Jurkat, Clone E6-1 (cell line): ENCODE data around the gene GPRC6A.

ENCODE experiments used
- DNase-seq: peaks from one replicate; pipeline ENCODE4 v3.0.0-alpha.2; 2011; ENCODE audit warnings: low read depth, low spot score
- H3K4me3 ChIP-seq: 2 replicates; pipeline ENCODE4 v1.5.1; 2011; ENCODE audit warnings: mild to moderate bottlenecking, low read length, control low read depth, moderate library complexity

GPRC6A gene

GRCh38 chr6:116799945-116800344 is 28.9 kb downstream of the GPRC6A start:
- no peak overlapping the region for H3K4me3 ChIP-seq
- no peak for DNase-seq

DNA sequence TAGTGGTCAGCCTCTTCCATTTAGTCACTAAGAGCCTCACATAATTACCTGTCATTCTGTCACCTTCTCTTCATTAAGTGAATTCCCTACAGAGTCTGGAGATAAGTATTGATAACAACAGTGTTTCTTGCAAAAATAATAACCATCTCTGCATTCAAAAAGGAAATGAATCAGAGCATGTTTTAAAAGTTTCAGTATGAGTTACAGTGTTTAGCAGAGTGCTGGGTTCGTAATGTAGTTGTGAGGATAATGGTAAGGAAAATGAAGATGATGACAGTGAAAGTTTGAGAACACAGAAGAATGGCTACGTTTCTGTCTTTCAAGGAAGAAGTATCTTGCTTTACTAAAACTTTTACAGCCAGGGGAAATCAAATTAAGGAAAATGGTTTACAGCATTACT is 31.3 kb downstream of the GPRC6A start:
- DNase-seq = no peak
- H3K4me3 ChIP-seq = no peak overlapping the region

GRCh38 chr6:116793224-116793623 is 35.7 kb downstream of the GPRC6A start:
- H3K4me3 ChIP-seq = no peak overlapping the region
- no peak for DNase-seq

DNA sequence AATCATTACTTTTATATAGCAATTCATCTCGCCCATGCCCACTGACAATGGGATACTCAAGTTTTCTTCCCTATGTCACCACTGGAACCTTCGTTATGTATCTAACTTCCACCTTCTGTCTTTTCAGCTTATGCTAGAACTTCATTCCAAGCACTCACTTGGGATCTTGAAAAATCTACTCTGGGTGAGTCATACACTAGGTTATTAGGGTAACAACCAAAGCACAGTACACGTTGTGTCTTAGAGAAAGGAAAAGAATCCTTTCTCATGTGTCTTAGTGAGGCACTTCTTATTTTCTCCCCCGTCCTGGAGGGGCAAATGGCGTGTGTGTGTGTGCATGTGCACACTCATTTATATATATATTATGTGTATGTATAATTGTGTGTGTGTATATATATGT is 45.0 kb downstream of the GPRC6A start:
- DNase-seq = no peak
- no peak overlapping the region for H3K4me3 ChIP-seq

- peak; percentile 22 for DNase-seq
- H3K4me3 ChIP-seq = no peak overlapping the region
These were observed 49.2 kb downstream of the GPRC6A start for GRCh38 chr6:116779573-116780164.

GRCh38 chr6:116773886-116774285 is 55.0 kb downstream of the GPRC6A start:
- DNase-seq = no peak
- H3K4me3 ChIP-seq = no peak overlapping the region

- no peak overlapping the region for H3K4me3 ChIP-seq
These were observed 56.4 kb downstream of the GPRC6A start for GRCh38 chr6:116772450-116772849.

DNA sequence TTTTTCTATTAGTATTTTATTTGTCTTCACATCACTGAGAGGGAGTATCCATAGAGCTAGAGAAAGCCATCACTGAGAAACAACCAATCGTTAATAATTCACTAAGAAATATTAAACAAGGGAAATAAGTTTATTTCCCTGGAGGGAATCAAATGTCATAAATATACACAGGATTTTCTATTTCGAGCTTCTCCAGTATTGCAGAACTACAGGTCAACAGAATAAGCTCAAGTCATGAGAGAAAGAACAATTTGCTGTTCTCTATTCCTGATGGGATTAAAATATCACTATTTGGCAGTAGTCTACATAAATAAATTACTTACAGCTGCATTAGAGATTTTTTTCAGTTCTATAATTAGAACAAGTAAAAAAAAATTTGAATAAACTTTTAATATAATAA is 61.2 kb downstream of the GPRC6A start:
- no peak for DNase-seq
- no peak overlapping the region for H3K4me3 ChIP-seq

More at GRCh38 chr6:116772450-116772849, 56.4 kb downstream of the GPRC6A start:
- DNase-seq = no peak

DNA sequence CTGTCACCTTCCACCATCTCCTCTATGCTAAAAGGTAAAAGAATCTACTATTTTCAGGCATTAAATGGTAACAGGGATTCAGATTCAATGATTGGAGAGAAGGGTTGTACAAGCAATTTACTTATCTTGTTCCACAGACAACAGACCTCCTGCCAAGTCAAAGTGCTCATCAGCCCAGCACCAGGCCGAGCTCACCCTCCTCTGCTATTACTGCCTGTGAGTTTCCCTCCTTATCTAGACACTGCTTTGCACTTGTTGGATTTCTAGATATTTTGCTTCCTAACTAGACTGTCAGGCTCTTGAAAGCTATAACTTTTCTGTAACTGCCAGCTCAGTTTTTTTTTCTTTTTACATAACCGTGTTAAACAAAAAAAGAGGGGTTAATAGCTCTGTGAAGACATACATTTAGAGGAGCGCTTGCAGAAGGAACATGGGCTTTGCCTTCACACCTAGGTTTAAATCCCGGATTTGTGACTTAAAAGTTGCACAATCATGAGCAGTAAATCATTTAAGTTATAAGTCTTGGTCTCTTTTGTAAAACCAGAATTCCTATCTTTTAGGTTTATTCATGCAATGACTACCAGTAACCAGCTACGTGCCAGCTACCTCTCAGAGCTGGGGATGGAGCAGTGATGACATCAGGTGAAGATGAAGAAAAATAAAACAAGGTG is 62.2 kb downstream of the GPRC6A start:
- no peak overlapping the region for H3K4me3 ChIP-seq
- DNase-seq = no peak

DNA sequence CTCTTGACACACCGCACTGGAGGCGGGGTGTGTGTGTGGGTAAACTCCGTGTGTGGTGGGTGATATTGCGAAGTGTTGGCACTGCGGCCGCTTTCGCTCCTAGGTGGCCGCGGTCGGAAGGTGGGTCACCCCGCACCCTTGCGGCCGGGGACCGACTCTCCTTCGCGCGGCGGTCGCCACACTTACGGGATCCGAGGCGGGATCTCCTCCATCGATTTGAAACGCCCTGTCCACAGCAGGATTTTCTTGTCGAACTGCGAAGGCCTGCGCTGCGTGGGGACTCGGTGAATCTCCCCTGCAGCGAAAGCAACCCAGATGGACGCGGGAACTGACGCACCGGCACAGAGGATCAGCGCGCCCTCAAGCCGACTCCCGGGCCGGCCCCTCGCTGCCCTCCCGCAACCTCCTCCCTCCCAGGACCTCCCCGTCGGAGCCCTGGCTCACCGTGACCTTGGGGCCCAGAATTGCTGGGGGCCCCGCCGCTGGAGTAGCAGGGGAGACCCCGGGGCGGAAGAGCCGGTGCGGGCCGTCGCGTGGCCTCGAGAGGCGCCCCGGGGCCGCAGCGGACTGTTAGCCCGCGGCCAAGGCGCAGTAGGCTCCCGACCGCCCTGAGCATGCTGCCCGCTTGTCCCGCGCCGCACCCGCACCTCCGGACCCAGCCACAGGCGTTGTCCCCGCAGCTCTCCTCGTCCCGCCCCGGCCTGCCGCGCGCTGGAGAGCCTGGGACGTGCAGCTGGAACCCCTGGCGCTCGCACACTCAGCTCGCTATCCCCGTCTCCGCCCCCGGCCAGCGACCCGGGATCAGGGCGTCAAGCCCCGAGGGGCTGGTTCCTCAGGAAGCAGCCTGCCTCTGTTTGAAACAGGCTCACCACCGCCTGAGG is 63.7 kb downstream of the GPRC6A start, which contains the start of gene FAM162B:
FAM162B (minus strand) TSS at position 759 of the 881 bp plus-strand sequence; CDS start at position 616, 143 bp downstream.
- DNase-seq = no peak
- no peak within 1 kb of the TSS for H3K4me3 ChIP-seq

DNA sequence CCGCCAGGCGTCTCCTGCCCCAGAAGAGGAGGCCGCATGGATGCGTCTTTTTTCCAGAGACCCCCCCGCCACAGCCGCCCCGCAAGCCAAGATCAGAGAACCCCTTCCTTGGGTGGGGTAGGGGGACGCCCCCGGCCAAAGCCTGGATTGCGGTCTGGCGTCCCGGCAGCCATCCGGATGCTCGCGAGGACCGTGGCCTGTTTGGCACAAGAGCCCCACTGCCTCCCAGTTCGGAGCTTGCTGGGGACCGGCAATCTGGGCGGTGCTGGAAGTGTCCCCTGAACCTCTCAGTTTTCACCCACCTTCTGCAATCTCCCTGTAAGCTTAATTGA is 64.3 kb downstream of the GPRC6A start:
- no peak for DNase-seq
- H3K4me3 ChIP-seq = no peak overlapping the region

DNA sequence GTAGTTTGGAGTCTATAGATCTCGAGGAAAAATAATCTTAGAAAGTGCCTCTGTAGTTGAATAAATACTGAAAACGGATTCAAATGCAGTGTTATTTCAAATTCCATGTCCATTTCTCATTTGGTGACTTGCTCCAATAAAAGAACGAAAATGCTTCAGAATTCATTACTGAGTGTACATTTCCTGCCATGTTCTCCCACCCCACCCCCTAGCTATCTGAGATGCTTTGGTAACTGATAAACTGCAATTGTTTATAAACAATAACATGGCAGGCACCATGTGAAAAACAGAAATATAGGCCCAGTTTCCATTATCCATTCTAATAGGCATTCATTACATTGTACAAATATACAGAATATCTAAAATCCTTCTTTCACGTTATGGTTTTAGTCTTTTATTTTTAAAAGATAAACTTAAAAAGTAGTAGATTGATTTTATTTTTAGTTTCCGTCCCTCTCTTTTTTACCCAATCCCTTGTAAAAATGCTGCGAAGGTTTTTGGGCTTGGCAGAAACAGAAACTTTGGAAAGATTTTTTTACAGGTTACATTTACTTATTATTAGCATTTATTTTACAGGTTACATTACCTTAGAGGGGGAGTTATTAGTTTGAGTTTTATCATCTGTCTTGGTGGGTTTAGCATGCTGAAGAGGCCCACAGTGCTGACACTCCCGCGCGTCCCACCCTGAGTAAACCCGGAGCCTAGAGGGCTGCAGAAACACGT is 64.8 kb downstream of the GPRC6A start:
- no peak overlapping the region for H3K4me3 ChIP-seq
- no peak for DNase-seq

DNA sequence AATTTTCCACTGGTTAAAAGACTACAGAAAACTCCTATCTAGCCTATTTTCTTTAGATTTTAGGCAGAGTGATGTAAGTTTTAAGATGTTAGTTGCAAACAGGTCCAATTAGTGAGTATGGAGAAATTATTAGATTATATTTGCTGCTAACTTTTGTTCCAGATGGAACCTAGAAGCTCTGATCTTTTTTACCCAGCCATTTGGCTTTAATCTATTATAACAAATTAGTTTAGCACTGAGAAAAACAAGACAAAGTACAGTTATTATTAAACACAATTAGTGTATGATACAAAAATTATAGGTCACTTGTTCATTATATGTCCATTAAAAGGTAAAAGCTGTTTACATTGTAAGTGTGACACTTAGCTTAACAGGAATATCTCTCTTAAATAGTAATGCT is 65.8 kb downstream of the GPRC6A start:
- DNase-seq = no peak
- no peak overlapping the region for H3K4me3 ChIP-seq

DNA sequence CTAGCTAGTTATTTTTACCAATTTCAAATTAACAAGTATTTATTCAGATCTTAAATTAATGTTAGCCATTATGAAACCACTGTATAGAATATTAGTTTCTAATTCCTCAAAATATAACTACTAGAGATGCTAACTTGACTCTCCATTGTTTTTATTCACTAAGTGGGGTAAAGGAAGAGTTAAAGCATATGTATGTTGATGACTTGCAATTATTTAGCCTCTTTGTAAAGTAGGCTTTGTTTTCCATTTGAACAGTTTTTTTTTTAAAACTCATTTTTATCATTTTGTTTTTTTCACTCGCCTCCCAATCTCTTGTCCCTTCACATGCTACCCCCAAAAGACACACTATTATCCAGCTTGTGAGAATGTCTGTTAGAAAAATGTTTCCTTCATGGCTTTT is 66.6 kb downstream of the GPRC6A start:
- no peak for DNase-seq
- no peak overlapping the region for H3K4me3 ChIP-seq

DNA sequence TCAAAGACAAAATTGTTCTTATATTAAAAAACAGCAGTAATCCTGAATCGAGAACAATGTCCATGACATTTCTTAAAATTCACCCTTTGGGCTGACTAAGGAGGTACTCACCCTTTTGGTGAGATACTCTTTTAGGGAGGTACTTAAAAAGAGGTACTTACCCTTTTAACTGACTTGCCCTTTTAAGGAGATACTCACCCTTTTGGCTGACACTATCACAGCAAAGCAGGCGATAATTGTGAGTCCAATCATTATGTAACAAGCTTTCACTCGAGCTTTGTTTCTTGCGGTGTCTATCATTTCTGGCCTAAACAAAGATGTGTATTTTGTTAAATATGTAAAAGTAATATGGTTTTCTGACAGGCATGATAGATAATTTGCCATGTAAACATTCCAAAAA is 67.1 kb downstream of the GPRC6A start:
- DNase-seq = no peak
- no peak overlapping the region for H3K4me3 ChIP-seq

GRCh38 chr6:116745176-116745575 is 83.7 kb downstream of the GPRC6A start:
- no peak for DNase-seq
- no peak overlapping the region for H3K4me3 ChIP-seq
